ENCODE results near the gene ELK4. TPM values are rescaled to one million over a fixed set of nuclear protein-coding genes. Genes with fewer than 3 reads are reported as not detected.

Gene ELK4
- total RNA-seq, 1 experiment from 2014 or later = 39.0 TPM

DNA sequence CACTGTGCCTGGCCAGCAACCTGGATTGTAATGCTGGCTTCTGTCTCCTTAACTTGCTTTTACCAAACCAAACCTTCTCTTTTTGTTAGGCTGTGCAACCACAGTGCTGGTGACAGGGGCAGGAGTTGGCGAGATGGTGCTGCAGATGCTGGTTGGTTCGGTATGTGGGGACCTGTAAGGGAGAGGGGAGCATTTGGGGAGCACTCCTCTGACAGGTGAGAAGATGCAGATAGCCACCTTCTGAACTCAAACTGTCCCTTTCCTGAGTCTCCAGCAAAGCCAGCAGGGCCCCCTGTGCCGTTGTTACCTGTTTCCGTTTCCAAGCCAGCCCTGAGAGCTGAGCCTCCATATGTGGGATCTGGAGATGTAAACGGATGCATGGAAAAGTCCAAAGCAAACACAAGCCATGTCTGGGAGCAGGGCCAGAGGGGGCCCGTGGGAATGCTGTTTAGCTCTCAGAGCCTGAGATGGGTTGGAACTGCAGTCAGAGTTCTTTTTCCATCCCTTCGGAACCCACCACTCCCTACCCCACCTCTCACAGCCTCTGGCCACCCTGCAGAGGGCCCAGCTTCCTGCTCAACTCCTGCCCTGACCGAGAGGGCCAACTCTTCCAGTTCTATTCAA is 34.0 kb downstream of the ELK4 start (continued):
- TF ChIP-seq IRF2 (CRISPR knock-in tag; IDR thresholded peaks at IDR 0.05; ENCODE audit: borderline replicate concordance, low read depth) = no peak

DNA sequence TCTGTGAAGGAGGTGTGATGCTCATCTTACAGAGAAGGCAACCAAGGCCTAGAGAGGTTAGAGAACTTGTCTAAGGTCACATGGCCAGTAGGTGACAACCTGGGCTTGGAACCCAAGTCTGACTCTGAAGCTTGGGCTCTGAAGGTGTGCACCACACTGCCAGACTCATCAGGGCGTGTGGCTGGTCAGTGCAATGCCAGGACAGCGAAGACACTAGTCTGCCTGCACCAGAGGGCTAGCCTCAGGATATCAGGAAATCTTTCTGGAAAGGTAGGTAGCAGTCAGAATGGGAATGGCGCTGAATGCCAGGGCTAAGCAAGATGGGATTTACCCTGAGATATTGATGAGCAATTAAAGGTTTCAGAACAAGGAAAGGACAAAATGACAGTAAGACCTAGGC is 34.9 kb downstream of the ELK4 start:
- TF ChIP-seq, protein P1, sequence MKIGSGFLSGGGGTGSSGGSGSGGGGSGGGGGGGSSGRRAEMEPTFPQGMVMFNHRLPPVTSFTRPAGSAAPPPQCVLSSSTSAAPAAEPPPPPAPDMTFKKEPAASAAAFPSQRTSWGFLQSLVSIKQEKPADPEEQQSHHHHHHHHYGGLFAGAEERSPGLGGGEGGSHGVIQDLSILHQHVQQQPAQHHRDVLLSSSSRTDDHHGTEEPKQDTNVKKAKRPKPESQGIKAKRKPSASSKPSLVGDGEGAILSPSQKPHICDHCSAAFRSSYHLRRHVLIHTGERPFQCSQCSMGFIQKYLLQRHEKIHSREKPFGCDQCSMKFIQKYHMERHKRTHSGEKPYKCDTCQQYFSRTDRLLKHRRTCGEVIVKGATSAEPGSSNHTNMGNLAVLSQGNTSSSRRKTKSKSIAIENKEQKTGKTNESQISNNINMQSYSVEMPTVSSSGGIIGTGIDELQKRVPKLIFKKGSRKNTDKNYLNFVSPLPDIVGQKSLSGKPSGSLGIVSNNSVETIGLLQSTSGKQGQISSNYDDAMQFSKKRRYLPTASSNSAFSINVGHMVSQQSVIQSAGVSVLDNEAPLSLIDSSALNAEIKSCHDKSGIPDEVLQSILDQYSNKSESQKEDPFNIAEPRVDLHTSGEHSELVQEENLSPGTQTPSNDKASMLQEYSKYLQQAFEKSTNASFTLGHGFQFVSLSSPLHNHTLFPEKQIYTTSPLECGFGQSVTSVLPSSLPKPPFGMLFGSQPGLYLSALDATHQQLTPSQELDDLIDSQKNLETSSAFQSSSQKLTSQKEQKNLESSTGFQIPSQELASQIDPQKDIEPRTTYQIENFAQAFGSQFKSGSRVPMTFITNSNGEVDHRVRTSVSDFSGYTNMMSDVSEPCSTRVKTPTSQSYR (CRISPR knock-in tag; IDR thresholded peaks at IDR 0.05) = no peak
- TF ChIP-seq, protein P2, sequence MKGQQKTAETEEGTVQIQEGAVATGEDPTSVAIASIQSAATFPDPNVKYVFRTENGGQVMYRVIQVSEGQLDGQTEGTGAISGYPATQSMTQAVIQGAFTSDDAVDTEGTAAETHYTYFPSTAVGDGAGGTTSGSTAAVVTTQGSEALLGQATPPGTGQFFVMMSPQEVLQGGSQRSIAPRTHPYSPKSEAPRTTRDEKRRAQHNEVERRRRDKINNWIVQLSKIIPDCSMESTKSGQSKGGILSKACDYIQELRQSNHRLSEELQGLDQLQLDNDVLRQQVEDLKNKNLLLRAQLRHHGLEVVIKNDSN (CRISPR knock-in tag; IDR thresholded peaks at IDR 0.05) = no peak
- no peak for TF ChIP-seq RORB (CRISPR knock-in tag; IDR thresholded peaks at IDR 0.05)
- no peak for TF ChIP-seq ELF4 (CRISPR knock-in tag; IDR thresholded peaks at IDR 0.05; ENCODE audit: low read depth)
- TF ChIP-seq GRHL2 (CRISPR knock-in tag; IDR thresholded peaks at IDR 0.05; ENCODE audit: insufficient replicate concordance, severe bottlenecking) = no peak
- no peak for TF ChIP-seq CREB1 (CRISPR knock-in tag; IDR thresholded peaks at IDR 0.05)
- TF ChIP-seq NR2C2 (CRISPR knock-in tag; IDR thresholded peaks at IDR 0.05) = no peak
- no peak for TF ChIP-seq RELA (CRISPR knock-in tag; IDR thresholded peaks at IDR 0.05; ENCODE audit: borderline replicate concordance)
- no peak for TF ChIP-seq ETV6 (CRISPR knock-in tag; IDR thresholded peaks at IDR 0.05)
- TF ChIP-seq ZNF416 (CRISPR knock-in tag; IDR thresholded peaks at IDR 0.05) = no peak
- no peak for TF ChIP-seq PRRX2 (CRISPR knock-in tag; IDR thresholded peaks at IDR 0.05)
- TF ChIP-seq ATF1 (CRISPR knock-in tag; IDR thresholded peaks at IDR 0.05) = no peak
- ChIA-PET CTCF (interaction anchor here (1.5 to 7.4 kb wide), 3 partner anchors 8 to 68 kb away, joined by 4 to 265 read pairs (median 7); no protein-coding TSS in a partner anchor), POLR2A (no interaction called here)
- ATAC-seq (no peak), DNase-seq (ENCODE audit: low spot score) (no peak)
- no peak overlapping the region for H3K27ac Mint-ChIP-seq
- H3K9me3 Mint-ChIP-seq = no peaks in the 10 kb centered on the region
- H3K4me3 Mint-ChIP-seq = no peak overlapping the region
- H3K36me3 Mint-ChIP-seq = peaks cover 10% of the 10 kb centered on the region
- H3K4me1 Mint-ChIP-seq = peaks cover 5% of the 10 kb centered on the region
- no peaks in the 10 kb centered on the region for H3K27me3 Mint-ChIP-seq (ENCODE audit: low read depth)

DNA sequence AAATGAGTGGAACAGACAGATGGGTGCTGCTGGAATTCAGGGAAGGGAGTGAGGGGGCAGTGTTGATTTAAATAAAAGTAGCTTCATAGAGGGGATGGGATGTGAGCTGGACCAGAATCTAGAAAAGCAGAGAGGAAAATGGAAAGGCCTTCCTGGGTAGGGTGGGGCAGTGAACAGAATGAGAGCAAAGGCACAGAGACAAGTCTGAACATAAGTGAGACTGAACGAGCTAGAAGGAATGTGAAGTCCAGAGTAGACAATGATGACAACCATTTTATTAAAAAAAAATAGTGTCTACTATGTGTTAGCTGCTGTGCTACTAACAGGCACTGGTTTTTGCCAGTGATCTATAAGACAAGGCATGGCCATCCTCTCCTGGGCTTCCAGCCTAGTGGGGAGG is 36.0 kb downstream of the ELK4 start:
- Mint-ChIP-seq H3K4me1 (peaks cover 8% of the 10 kb centered on the region), H3K27ac (no peak overlapping the region), H3K27me3 (ENCODE audit: low read depth) (peaks cover 7% of the 10 kb centered on the region), H3K9me3 (no peaks in the 10 kb centered on the region), H3K36me3 (peaks cover 10% of the 10 kb centered on the region), H3K4me3 (no peak overlapping the region)
- no peak for ATAC-seq
- TF ChIP-seq MYBL2 (CRISPR knock-in tag; IDR thresholded peaks at IDR 0.05) (no peak), NFE2L1 (CRISPR knock-in tag; IDR thresholded peaks at IDR 0.05) (no peak), TP53 (CRISPR knock-in tag; IDR thresholded peaks at IDR 0.05) (no peak), GRHL2 (CRISPR knock-in tag; IDR thresholded peaks at IDR 0.05; ENCODE audit: insufficient replicate concordance, severe bottlenecking) (no peak), NFYB (CRISPR knock-in tag; conservative IDR thresholded peaks at IDR 0.05; ENCODE audit: low read depth) (no peak)
- TF ChIP-seq, protein P3, sequence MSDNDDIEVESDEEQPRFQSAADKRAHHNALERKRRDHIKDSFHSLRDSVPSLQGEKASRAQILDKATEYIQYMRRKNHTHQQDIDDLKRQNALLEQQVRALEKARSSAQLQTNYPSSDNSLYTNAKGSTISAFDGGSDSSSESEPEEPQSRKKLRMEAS (CRISPR knock-in tag; IDR thresholded peaks at IDR 0.05) = no peak
- TF ChIP-seq, protein P4, sequence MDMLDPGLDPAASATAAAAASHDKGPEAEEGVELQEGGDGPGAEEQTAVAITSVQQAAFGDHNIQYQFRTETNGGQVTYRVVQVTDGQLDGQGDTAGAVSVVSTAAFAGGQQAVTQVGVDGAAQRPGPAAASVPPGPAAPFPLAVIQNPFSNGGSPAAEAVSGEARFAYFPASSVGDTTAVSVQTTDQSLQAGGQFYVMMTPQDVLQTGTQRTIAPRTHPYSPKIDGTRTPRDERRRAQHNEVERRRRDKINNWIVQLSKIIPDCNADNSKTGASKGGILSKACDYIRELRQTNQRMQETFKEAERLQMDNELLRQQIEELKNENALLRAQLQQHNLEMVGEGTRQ (CRISPR knock-in tag; IDR thresholded peaks at IDR 0.05) = no peak
- POLR2A ChIA-PET = interaction anchor here (0.6 kb wide), 1 partner anchor 53 kb away, joined by 3 read pairs; no protein-coding TSS in a partner anchor
- no peak for DNase-seq (ENCODE audit: low spot score)
- CTCF ChIA-PET = interaction anchor here (1.0 to 7.4 kb wide), 3 partner anchors 36 to 67 kb away, joined by 4 to 265 read pairs (median 4); partner anchors contain the start of gene ELK4

Measured in WTC11 (cell line).